ENCODE data around the gene CLDN22. TPM values are rescaled to one million over a fixed set of nuclear protein-coding genes. Genes with fewer than 3 reads are reported as not detected.

Gene CLDN22
- total and polyA plus RNA-seq, 2 donors (not counting 1 experiment from before 2014, with no cell fraction given) = under 0.01 TPM; not detected in 1

- no peaks in the 10 kb centered on the region for H3K79me2 ChIP-seq (ENCODE audit: control insufficient read depth, insufficient read depth, low read length)
- H3K27me3 ChIP-seq (ENCODE audit: control insufficient read depth, insufficient read depth, low read length) = no peaks in the 10 kb centered on the region
- no peak overlapping the region for H3K27ac ChIP-seq (ENCODE audit: insufficient read depth, low read length)
- no peak overlapping the region for H3K9ac ChIP-seq (ENCODE audit: insufficient read depth, low read length)
- TF ChIP-seq EZH2 (IDR thresholded peaks at IDR 0.05; ENCODE audit: low read length, missing control alignments) = no peak
- no peak for TF ChIP-seq CTCF (conservative IDR thresholded peaks at IDR 0.05 in 1 of 2, IDR thresholded peaks at IDR 0.05 in 1 of 2; ENCODE audit: low read depth in 1 of 2, low read length in 2 of 2)
- no peaks in the 10 kb centered on the region for H3K4me1 ChIP-seq (ENCODE audit: control insufficient read depth, extremely low read depth, insufficient read depth, low read length)
- no peaks in the 10 kb centered on the region for H4K20me1 ChIP-seq (ENCODE audit: control insufficient read depth, extremely low read depth, insufficient read depth, low read length)
- DNase-seq (ENCODE audit: low read depth in 2 of 2) = no peak
- no peak overlapping the region for H3K4me3 ChIP-seq (replicated peaks in 1 of 4; ENCODE audit: control extremely low read depth in 1 of 4, insufficient read depth in 1 of 4, low read depth in 3 of 4, low read length in 4 of 4)
- no peak overlapping the region for H3K4me2 ChIP-seq (ENCODE audit: extremely low read depth, insufficient read depth, low read length)
- peaks cover 4% of the 10 kb centered on the region for H3K36me3 ChIP-seq (ENCODE audit: control insufficient read depth, insufficient read depth, low read length)
- no peak overlapping the region for H2AFZ ChIP-seq (ENCODE audit: low read length)
- no peaks in the 10 kb centered on the region for H3K9me3 ChIP-seq (ENCODE audit: control insufficient read depth, insufficient read depth, low read depth, low read length)
Measured at GRCh38 chr4:183312841-183313240, 7.2 kb downstream of the CLDN22 start.

DNA sequence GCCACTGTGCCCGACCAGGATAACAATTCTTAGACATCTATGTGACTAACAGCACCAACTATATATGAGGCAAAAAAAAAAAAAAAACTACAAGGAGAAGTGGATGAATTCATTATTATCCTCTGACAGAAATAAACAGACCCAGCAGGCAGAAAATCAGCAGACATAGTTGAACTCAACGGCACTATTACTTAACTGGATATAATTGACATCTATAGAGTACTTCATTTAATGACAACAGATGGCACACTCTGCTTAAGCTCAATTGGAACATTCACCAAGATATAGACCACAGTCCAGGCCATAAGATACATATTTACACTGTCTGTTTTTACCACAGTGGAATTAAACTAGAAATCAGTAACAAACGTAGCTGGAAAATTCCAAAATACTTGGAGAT, 13.3 kb downstream of the CLDN22 start:
- H3K36me3 ChIP-seq (ENCODE audit: control insufficient read depth, insufficient read depth, low read length) = no peaks in the 10 kb centered on the region
- H3K4me3 ChIP-seq (replicated peaks in 1 of 4; ENCODE audit: control extremely low read depth in 1 of 4, insufficient read depth in 1 of 4, low read depth in 3 of 4, low read length in 4 of 4) = no peak overlapping the region
- TF ChIP-seq EZH2 (IDR thresholded peaks at IDR 0.05; ENCODE audit: low read length, missing control alignments) (no peak), CTCF (conservative IDR thresholded peaks at IDR 0.05 in 1 of 2, IDR thresholded peaks at IDR 0.05 in 1 of 2; ENCODE audit: low read depth in 1 of 2, low read length in 2 of 2) (no peak)
- no peaks in the 10 kb centered on the region for H3K4me1 ChIP-seq (ENCODE audit: control insufficient read depth, extremely low read depth, insufficient read depth, low read length)
- H3K79me2 ChIP-seq (ENCODE audit: control insufficient read depth, insufficient read depth, low read length) = no peaks in the 10 kb centered on the region
- no peaks in the 10 kb centered on the region for H3K9me3 ChIP-seq (ENCODE audit: control insufficient read depth, insufficient read depth, low read depth, low read length)
- H3K4me2 ChIP-seq (ENCODE audit: extremely low read depth, insufficient read depth, low read length) = no peak overlapping the region
- DNase-seq (ENCODE audit: low read depth in 2 of 2) = no peak
- H3K27ac ChIP-seq (ENCODE audit: insufficient read depth, low read length) = no peak overlapping the region
- H4K20me1 ChIP-seq (ENCODE audit: control insufficient read depth, extremely low read depth, insufficient read depth, low read length) = no peaks in the 10 kb centered on the region
- H2AFZ ChIP-seq (ENCODE audit: low read length) = no peak overlapping the region
- H3K27me3 ChIP-seq (ENCODE audit: control insufficient read depth, insufficient read depth, low read length) = no peaks in the 10 kb centered on the region
- no peak overlapping the region for H3K9ac ChIP-seq (ENCODE audit: insufficient read depth, low read length)

- Histone ChIP-seq H3K4me3 (replicated peaks in 1 of 4; ENCODE audit: control extremely low read depth in 1 of 4, insufficient read depth in 1 of 4, low read depth in 3 of 4, low read length in 4 of 4) (no peak overlapping the region), H3K9me3 (ENCODE audit: control insufficient read depth, insufficient read depth, low read depth, low read length) (no peaks in the 10 kb centered on the region), H3K4me2 (ENCODE audit: extremely low read depth, insufficient read depth, low read length) (no peak overlapping the region), H2AFZ (ENCODE audit: low read length) (no peak overlapping the region), H4K20me1 (ENCODE audit: control insufficient read depth, extremely low read depth, insufficient read depth, low read length) (no peaks in the 10 kb centered on the region), H3K4me1 (ENCODE audit: control insufficient read depth, extremely low read depth, insufficient read depth, low read length) (no peaks in the 10 kb centered on the region), H3K79me2 (ENCODE audit: control insufficient read depth, insufficient read depth, low read length) (no peaks in the 10 kb centered on the region), H3K27ac (ENCODE audit: insufficient read depth, low read length) (no peak overlapping the region), H3K36me3 (ENCODE audit: control insufficient read depth, insufficient read depth, low read length) (no peaks in the 10 kb centered on the region), H3K9ac (ENCODE audit: insufficient read depth, low read length) (no peak overlapping the region), H3K27me3 (ENCODE audit: control insufficient read depth, insufficient read depth, low read length) (no peaks in the 10 kb centered on the region)
- TF ChIP-seq EZH2 (IDR thresholded peaks at IDR 0.05; ENCODE audit: low read length, missing control alignments) = no peak
- no peak for TF ChIP-seq CTCF (conservative IDR thresholded peaks at IDR 0.05 in 1 of 2, IDR thresholded peaks at IDR 0.05 in 1 of 2; ENCODE audit: low read depth in 1 of 2, low read length in 2 of 2)
- DNase-seq (ENCODE audit: low read depth in 2 of 2) = no peak
Measured at GRCh38 chr4:183304538-183304937, 15.5 kb downstream of the CLDN22 start.

Data from fibroblast of lung (primary cell).